NCI-H2107 treated with DMSO at 0.1 percent for 48 hours (cell line): ENCODE results near the gene ROBO1.
A peak's percentile ranks its signal among the peaks of the same experiment; 100 is the strongest.

Experiments
- DNase-seq: peaks from one replicate; lab custom pipeline; 2025; ENCODE audit not compliant: unreplicated experiment; lab: John Stamatoyannopoulos, UW

ROBO1 gene

GRCh38 chr3:79027593-79027992 is 740.2 kb downstream of the ROBO1 start:
- peak; percentile 57 for DNase-seq

DNA sequence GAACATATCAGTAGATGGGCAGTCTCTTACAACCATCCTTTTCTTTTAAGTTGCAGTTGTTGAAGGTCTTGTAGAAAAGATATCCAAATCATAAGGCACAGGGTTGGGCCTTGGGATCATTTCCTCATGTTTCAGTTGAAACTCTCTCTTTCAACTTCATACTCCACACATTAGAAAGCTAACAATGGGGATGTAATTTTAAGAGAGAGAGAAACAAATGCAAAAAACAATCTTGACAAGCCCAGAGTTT is 747.9 kb downstream of the ROBO1 start:
- DNase-seq: peak; percentile 57

DNA sequence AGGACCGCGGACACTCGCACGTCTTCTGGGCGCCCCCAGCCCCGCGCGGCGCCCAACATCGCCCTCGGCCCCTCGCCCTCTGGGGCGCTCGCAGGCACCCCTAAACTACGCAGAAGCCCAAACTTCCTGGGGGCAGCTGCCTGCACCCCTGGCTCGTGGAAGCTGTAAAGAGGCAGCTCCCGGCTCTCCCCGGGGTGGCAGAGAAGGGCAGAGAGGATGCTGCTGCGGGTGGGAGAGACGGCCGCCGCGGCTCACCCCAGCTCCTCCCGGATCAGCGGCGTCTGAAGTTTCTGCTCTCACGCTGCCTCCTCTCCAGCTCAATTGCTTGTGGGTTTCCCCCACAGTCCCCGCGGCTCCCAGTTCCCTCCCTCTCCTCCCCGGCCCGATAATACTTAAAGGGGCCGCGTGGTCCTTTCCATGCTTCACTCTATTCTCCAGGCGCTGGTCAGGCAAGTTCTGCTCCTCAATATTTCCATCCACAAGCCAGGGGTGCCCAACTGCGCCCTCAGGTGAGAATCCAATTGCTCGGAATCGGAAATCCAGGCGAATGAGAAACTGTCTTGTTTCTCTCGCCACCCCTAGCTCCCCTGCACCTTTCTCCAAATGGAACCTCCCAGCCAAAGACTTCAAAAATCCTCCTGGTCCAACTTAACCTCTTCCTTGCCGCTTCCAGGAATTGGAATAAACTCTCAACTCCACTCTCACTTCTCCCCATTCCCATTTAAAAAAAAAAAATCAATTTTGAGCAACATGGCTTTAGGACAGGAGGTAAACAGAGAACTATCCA is 748.5 kb downstream of the ROBO1 start:
- DNase-seq: peak; percentile 96

GRCh38 chr3:79018671-79019136 is 749.1 kb downstream of the ROBO1 start:
- peak; percentile 52 for DNase-seq

DNA sequence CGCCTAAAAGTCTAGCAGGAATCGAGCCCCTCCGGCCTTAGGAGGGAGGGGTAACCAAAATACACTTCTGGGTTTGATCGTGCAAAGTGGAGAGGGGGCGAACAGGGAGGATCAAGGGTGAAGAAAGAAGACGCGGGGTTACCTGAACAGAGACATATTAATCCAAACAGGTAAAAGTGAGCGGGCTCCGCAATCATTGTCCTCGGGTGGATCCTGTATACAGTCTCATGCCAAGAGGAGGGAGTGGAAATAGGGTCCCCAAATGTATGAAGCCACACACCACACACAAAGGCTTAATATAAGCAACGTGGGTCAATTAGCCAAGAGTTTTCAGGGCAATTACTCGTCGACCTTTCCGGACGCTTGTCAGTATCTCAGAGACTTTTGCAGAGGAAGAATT is 749.5 kb downstream of the ROBO1 start:
- no peak for DNase-seq

DNA sequence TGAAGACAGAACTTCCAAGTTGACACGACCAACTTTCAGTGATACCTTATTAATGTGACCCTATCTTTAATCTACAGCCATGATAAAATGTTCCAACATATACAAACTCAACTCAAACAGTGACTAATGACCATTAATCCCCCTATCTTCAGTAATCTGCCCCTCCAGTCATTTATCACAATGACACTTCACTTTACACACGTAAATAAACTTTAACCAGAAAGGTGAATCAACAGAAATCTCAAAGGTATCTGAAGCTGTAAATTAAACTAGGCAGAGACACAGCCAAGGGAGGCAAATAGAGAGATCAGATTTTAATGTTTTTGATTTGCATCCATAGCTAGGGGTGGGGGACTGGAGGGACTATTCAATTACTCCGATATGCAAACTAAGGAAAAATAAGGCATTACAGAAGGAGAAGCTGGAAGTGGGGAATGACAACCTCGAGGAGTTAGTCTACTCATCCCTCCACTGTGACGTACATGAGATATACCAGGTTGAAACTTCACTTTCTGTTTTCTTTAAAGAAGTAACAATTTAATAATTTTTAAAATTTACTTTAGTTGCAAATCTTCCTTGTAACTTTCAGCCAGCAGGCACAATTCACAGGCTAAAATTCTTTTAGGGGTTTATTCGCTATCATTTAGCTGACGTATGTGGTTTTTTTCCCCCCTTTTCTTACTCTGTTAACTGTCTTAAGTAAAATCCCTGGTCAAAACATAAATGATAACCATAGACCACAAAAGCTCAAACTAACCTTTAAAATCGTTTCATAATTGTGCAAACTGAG is 751.0 kb downstream of the ROBO1 start:
- DNase-seq: peak; percentile 54

DNA sequence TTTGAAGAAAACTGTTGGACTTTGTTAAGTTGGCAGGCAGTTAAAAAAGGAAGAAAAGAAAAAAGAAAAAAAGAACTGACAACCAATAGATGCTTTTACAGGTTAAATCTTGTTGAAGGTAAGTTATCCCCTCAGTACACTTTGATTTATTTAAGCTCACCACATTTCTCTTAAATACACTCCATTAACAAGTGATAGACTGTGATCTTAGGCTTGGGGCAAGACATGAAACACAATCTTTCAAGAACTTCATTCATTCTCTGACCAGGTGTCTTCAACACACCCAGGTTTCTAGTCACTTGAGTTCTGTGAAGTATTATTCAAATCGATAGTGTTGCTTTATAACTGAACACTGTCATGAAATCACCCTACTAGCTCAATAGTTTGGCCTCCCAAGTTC is 751.9 kb downstream of the ROBO1 start:
- peak; percentile 30 for DNase-seq

DNA sequence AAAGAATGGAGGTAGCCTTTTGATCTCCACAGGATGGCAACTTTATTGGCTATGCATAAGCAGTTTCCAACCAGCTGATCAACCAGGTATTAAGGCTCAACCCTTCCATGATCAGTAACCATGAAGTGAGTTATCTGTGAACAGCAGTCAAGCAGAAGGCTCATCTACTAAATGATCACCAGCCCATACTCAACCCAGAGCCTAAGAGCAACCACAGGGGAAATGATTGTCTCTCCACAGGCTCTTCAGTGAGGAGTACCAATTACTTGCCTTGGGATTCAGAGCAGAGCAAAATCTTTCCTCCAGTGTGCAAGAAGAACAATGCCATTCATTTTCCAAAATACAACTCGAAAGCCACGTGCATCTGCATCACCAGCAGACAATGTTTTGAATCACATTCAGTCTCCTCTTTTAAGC is 754.8 kb downstream of the ROBO1 start:
- DNase-seq: peak; percentile 81

- DNase-seq: peak; percentile 64
Measured at GRCh38 chr3:79012530-79012913, 755.3 kb downstream of the ROBO1 start.

- DNase-seq: peak; percentile 61
Measured at GRCh38 chr3:79011821-79012529, 755.8 kb downstream of the ROBO1 start.

DNA sequence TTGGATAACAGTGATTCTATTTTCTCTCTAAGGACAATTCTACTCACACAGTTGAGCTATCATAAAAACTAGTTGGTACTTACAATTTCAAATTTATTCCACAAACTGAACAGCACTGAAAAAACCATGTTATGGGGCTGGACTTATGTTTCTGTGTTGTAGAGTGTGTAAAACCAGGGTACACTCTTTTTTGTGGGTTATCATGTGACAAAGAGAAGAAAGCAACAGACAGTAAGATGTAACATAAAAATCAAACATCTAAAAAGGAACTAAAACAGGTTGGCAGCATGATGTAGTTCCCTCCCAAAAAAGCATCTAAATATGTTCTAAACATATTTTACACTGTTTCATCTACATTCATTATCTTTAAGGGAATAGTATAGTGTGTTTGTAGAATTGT is 757.9 kb downstream of the ROBO1 start:
- DNase-seq: no peak

DNA sequence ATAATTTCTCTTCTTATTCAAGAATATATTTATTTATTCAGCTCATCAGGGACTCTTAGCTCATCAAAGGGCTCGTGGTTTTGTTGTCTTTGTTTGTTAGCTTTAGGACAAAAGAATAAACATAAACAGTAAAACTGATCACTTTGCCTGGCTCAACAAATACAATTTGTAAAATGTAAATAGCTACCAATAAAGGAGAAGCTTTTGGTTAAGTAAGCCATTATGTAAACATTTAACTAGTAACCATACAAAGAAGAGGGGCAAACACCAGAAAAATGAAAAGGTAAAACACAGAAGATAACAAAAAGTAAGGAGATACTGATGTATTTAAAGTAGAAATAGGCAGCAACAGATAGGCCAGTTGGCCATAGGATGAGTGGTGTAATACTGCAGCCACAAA is 761.7 kb downstream of the ROBO1 start:
- DNase-seq: no peak

DNA sequence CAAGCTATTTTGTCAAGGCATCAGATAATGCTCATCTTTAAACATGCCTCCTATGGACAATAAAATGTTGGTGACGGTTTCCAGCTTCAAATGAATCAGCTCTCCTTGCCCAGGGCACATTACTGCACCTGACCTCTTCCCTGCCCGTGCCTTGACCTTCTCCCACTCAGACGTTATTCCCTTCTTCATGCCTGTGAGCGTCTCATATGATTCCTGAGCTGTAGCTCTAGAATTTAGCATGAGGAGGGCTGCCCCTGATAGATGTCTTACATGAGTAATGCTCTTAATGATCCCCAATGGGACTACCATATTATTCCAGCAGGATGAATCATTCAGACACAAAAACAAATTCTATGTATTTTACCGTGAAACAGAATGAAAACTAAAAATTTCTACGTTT is 762.7 kb downstream of the ROBO1 start:
- DNase-seq: no peak

DNA sequence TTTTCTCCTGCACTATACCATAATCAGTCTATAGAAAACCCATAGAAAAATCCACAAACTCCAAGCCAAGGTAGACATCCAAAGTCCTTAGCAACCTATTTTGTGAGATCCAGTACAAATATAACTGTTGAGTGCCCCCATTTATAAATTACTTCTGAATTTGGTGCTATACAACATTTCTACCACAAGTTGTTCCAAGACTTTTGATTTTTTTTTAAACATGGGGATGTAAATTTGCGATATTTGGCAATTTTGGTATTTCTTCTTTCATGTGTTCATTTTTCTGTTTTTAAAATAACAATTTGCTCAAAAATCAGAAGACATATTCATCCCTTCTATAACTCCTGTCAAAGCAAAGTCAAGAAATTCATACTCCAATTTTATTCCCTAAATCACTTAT is 763.8 kb downstream of the ROBO1 start:
- no peak for DNase-seq

DNA sequence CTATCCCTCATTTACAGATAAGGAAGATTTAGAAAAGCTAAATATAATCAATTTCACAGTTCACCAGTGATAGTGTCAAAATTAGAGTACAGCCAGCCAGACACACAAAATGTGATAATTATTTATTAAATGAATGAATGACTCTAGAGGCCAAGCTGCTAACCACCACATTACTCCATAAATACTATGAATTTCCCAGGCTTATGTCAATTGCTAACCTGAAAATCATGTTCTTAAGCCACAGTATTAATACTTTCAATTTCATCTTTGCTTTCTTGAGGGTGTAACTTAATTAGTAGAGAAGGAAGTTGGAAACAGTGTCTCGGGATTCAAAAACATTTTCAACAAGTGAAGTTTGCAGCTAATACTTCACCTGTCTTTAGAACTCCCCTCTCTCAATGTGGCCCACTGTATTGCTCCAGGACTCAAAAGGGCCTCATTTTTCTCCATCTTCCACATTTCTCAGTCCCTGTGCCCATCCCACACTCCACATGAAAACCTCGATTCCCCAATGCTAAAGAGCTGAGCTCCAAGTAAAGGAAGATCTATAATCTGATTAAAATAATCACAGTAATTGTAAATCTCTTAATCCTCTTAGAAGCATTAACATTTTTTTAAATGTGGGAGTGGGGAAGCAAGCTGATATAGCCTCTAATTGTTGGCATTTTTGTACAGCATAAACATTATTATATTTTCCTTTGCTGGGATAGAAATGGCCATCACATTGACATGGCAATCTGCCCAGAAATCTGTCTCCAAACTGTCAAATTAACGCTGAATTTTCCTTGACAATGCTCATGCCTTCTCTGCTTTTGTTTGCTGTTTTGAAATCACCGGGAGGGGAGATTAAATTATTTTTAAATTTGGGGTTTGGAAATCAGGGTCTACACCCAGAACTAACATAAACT is 765.1 kb downstream of the ROBO1 start:
- no peak for DNase-seq

DNA sequence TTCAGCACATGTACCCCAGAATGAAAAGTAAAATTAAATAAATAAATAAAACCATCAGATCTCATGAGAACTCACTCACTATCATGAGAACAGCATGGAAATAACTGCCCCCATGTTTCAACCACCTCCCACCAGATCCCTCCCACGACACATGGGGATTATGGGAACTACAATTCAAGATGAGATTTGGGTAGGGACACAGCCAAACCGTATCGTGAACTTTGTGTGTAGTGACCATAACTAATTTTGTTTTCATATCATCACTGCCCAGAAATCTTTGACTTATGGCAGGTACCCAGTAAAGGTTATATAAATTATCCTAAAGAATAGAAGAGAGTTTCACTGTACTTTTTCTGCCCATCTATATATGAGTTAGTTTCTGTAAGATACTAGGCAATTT is 766.5 kb downstream of the ROBO1 start:
- DNase-seq: no peak

- no peak for DNase-seq
Measured at GRCh38 chr3:78999139-78999538, 768.7 kb downstream of the ROBO1 start.

DNA sequence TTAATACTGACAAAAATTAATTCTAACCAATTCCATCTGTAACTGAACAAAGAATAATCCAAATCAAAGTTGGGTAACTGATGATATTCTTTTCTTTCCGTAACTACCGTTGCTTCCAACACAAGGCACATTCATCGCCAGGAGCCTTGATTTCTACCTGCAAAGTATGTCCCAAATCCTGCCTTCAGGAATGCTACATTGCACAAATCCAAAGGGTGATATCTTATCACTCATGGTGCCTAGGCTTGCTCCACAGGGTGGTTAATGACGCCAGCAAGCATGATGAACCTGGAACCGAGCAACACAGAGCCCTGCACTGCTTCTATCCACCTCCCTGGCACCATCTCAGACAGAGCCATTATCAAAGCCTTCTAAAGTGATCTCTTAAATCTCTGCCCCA is 772.7 kb downstream of the ROBO1 start:
- no peak for DNase-seq

DNA sequence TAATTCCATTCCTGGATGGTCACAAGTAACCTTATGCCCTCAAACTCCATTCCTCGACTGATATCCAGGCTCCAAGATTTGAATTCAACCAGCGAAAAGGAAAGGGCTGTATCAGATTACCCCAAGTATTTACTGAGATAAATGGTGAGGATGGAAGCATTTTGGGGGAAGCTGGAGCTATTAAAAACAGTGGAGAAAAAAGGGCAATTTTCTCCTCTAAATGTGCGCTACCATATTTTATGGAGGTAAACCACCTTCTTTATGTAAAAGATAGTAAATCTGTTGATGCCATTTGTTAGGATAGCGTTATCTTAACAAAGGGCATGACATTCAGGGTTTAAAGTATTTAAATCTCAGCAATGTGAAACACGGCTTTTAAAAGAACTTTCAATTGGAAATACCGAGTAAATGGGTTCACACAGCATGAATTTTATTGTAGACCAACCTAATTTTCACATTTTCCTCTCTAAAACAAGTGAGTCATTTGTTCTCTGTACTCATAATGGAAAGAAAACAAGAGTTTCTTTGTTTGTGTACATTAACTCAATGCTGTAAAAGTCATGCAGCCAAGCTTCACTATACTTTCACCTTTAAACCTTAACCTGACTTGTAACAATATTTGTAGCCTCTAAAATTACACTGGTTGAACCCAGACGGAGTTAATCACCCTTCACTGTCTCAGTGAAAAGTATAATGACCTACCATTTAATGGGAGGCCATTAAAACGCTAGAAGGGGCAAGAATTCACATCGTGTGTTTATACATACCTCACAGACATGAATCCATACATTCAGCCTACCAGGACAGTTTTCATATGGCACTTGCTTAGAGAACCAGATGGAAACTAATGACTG is 773.4 kb downstream of the ROBO1 start:
- DNase-seq: no peak

GRCh38 chr3:78993375-78993774 is 774.4 kb downstream of the ROBO1 start:
- DNase-seq: no peak
